Fibroblast of villous mesenchyme (primary cell): ENCODE measurements around the gene PLCL1. TPM values are rescaled to one million over a fixed set of nuclear protein-coding genes. Genes with fewer than 3 reads are reported as not detected.

Experiments used
- DNase-seq: peaks from one replicate; pipeline ENCODE4 v3.0.0-alpha.2; 2010; ENCODE audit warnings: low read depth
- H3K4me3 ChIP-seq: 2 replicates; pipeline ENCODE4 v1.5.1; 2011; ENCODE audit warnings: low read depth, mild to moderate bottlenecking, low read length
- total RNA-seq: library from RNA; depleted of rRNA; stranded (reverse); fragments of >200 nt; gene quantifications from 2 replicates; pipeline ENCODE4 v1.2.3, GENCODE V29; 2012
- TF ChIP-seq, protein P1 (sequence below): IDR thresholded peaks from 2 replicates; pipeline ENCODE4 v1.5.1; 2012; ENCODE audit warnings: low read depth, mild to moderate bottlenecking, low read length; ENCODE audit not compliant: insufficient read depth

Gene PLCL1
- total RNA-seq, 1 donor = 0.43 TPM

DNA sequence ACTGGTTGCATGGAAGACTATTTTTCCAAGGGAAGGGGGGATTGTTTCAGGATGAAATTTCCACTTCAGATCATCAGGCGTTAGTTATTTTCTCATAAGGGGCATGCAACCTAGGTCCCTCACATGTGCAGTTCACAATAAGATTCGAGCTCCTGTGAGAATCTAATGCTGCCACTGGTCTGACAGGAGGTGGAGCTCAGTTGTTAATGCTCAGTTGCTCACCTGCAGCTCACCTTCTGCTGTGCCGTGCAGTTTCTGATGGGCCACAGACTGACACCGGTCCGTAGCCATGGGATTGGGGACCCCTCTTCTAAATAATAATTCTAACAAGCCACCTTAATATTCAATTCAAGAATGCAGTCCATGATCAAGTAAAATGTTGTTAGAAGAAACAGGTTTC, 34.9 kb downstream of the PLCL1 start:
- H3K4me3 ChIP-seq = no peak overlapping the region
- DNase-seq = no peak
- TF ChIP-seq, protein P1, sequence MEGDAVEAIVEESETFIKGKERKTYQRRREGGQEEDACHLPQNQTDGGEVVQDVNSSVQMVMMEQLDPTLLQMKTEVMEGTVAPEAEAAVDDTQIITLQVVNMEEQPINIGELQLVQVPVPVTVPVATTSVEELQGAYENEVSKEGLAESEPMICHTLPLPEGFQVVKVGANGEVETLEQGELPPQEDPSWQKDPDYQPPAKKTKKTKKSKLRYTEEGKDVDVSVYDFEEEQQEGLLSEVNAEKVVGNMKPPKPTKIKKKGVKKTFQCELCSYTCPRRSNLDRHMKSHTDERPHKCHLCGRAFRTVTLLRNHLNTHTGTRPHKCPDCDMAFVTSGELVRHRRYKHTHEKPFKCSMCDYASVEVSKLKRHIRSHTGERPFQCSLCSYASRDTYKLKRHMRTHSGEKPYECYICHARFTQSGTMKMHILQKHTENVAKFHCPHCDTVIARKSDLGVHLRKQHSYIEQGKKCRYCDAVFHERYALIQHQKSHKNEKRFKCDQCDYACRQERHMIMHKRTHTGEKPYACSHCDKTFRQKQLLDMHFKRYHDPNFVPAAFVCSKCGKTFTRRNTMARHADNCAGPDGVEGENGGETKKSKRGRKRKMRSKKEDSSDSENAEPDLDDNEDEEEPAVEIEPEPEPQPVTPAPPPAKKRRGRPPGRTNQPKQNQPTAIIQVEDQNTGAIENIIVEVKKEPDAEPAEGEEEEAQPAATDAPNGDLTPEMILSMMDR = no peak

GRCh38 chr2:197839856-197840255, 35.5 kb downstream of the PLCL1 start:
- no peak overlapping the region for H3K4me3 ChIP-seq
- DNase-seq = no peak
- TF ChIP-seq, protein P1 = no peak

GRCh38 chr2:197846128-197846527, 41.7 kb downstream of the PLCL1 start:
- no peak for DNase-seq
- TF ChIP-seq, protein P1 = no peak
- H3K4me3 ChIP-seq = no peak overlapping the region

GRCh38 chr2:197846777-197847176, 42.4 kb downstream of the PLCL1 start:
- no peak overlapping the region for H3K4me3 ChIP-seq
- TF ChIP-seq, protein P1 = no peak
- DNase-seq = no peak

GRCh38 chr2:197847651-197848401, 43.4 kb downstream of the PLCL1 start:
- no peak for DNase-seq
- no peak overlapping the region for H3K4me3 ChIP-seq
- TF ChIP-seq, protein P1 = no peak

GRCh38 chr2:197848602-197849001, 44.2 kb downstream of the PLCL1 start:
- TF ChIP-seq, protein P1 = no peak
- no peak for DNase-seq
- H3K4me3 ChIP-seq = no peak overlapping the region
